Adrenal gland (tissue), 5 donors: ENCODE data around the gene SH3PXD2B.

Experiments used
- POLR2A ChIP-seq, 2 donors: fragments of 450-650 bp; IDR thresholded peaks; one replicate each; pipeline ENCODE4 v1.6.1; 2017; ENCODE audit warnings: antibody characterized with exemption in 2 of 2, mild to moderate bottlenecking in 2 of 2, moderate library complexity in 1 of 2
- TF ChIP-seq, protein P1 (sequence below), 6 experiments: fragments of 450-650 bp in 4 of 6; fragments of 200-600 bp in 2 of 6; sonication (generic) in 1 of 6; IDR thresholded peaks; 1 replicate in 5 of 6; 2 replicates in 1 of 6; pipeline versions ENCODE4 v1.5.1 to v1.8.0; 2016 to 2021; ENCODE audit warnings: antibody characterized with exemption in 6 of 6, mild to moderate bottlenecking in 2 of 6, moderate library complexity in 1 of 6
- donor health status: DM: no; HTN: no; CAD: no.

DNA sequence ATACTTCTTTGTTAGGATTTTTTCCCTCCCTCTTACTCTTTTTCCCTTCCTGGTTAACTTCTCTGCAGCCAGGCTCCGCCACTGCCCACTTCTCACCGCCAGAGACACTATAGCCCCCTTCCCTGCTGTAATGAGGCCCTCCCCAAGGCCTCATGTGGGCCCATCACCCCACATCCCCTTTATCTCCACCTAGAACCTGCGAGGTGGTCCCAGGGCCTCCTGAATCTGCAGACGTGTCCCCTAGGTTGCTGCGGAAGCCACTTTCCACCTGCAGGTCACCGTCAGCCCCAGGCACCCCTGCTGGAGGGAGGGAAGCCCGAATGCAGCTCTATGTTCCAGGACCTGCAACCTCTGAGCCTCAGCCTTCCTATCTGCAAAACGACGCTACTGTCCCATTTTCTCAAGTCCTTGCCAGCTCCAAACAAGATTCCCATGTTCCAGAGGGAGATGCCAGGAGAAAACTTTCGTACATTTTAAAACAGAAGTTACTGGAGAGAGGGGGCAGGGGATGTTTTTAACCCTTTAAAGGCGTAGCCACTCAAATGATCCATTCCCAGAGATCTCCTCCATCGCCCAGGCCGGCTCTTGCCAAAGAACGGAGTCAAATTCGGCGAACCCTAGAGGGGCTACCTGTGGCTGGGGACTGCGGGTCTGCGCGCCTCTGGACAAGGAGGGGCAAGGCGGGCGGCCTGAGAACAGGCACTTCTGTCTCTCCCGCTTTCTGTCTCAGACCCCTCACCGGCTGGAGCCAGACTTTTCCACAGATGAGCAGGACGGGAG is 929 bp downstream of the SH3PXD2B start:
- TF ChIP-seq, protein P1, sequence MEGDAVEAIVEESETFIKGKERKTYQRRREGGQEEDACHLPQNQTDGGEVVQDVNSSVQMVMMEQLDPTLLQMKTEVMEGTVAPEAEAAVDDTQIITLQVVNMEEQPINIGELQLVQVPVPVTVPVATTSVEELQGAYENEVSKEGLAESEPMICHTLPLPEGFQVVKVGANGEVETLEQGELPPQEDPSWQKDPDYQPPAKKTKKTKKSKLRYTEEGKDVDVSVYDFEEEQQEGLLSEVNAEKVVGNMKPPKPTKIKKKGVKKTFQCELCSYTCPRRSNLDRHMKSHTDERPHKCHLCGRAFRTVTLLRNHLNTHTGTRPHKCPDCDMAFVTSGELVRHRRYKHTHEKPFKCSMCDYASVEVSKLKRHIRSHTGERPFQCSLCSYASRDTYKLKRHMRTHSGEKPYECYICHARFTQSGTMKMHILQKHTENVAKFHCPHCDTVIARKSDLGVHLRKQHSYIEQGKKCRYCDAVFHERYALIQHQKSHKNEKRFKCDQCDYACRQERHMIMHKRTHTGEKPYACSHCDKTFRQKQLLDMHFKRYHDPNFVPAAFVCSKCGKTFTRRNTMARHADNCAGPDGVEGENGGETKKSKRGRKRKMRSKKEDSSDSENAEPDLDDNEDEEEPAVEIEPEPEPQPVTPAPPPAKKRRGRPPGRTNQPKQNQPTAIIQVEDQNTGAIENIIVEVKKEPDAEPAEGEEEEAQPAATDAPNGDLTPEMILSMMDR (IDR thresholded peaks at IDR 0.05): peak; percentile 24 to 62 (median 52)
- TF ChIP-seq POLR2A (IDR thresholded peaks at IDR 0.05): peak in 1 of 2 donors; percentile 4
